Measurements from ENCODE around the gene FBXL7.

The FBXL7 gene

DNA sequence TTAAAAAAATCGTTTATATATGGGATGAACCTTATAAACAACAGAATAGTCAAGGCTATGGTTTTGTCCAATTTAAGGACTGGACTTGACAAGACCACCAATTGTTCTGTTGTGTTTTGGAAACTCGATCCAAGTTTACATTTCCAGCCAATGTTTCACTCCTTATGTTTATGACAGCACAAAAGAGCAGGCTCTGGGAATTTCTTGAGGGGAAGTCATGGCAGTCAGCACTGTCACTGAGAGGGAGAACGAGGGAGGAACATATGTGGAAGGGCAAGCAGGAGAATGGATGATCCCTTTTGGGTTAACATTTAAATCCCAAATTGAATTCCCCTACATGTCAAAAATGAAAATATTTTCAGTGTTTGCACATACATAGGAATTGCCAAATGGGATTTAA is 387.1 kb downstream of the FBXL7 start:
- DNase-seq (ENCODE audit: low read depth) = no peak

DNA sequence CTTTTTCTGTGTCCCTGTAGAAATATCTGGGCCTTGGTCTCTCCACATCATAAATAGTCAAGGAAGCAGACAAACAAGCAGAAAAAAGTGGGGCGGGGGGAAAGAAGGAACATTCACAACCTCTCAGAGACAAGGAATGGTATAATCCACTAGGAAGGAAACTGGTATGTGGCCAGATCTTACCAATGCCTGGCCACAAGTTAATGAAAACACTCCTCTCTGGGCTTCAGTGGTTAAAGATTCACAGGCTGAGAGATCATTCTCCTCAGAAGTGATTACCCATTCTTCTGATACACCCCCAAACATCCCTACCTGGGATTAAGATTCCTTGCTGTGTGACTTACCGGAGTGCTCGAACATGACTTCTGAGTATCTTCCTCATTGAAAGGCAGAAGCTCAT is 389.0 kb downstream of the FBXL7 start:
- no peak for DNase-seq (ENCODE audit: low read depth)

- no peak for DNase-seq (ENCODE audit: low read depth)
Measured at GRCh38 chr5:15893866-15894265, 393.9 kb downstream of the FBXL7 start.

DNA sequence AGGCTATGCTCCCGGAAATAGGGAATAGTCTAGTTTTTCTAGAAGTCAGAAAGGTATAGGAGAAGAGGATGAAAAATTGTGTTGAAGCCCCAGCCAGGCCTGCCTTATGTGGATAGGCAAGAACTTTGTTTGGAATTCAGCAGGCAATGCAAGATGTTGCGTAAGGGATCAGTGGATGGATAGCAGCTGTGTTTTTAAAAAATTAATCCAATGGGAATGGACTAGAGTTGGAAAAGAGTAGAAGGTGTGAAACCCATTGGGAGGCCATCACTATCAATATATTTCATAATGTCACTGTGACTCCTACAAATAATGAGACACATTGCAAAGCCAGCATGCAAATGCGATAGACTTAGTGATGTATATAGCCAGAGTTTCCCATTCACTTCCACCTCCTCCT is 397.7 kb downstream of the FBXL7 start:
- DNase-seq (ENCODE audit: low read depth) = no peak

- DNase-seq (ENCODE audit: low read depth) = no peak
Measured at GRCh38 chr5:15898641-15899040, 398.7 kb downstream of the FBXL7 start.

GRCh38 chr5:15899481-15899880 is 399.5 kb downstream of the FBXL7 start:
- DNase-seq (ENCODE audit: low read depth) = no peak

DNA sequence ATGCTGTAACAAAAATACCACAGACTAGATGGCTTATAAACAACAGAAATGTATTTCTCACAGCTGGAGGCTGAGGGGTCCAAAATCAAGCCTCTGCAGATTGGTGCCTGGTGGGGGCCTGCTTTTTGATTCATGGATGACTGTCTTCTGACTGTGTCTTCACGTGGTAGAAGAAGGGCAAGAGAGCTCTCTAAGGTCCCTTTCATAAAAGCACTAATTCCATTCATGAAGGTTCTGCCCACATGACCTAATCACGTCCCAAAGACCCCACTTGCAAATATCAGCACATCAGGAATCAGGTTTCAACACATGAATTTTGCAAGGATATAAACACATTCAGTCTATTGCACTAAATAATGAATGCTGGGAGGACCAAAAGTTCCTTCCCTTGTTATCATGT is 401.2 kb downstream of the FBXL7 start:
- DNase-seq (ENCODE audit: low read depth) = no peak

GRCh38 chr5:15902066-15902465 is 402.1 kb downstream of the FBXL7 start:
- DNase-seq (ENCODE audit: low read depth) = no peak

- peak; percentile 23 for DNase-seq (ENCODE audit: low read depth)
Measured at GRCh38 chr5:15904899-15905830, 405.2 kb downstream of the FBXL7 start.

DNA sequence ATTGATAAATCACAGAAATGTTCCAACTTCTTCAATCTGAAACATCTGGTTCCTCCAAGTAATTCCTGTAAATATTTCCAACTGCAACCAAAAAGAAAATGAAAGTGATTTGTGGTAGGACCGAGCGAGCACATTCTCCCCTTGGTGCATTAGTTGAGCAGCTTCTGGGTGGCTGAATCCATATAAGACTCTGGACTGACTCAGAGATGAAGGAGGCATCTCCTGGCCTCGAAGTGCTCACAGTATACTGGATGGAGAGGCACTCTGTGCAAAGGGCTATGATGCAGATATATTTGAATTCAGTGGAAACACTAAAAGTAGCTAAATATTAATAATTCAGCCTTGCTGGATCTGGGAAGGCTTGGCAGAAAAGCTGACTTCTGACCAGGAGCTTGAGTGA is 414.7 kb downstream of the FBXL7 start:
- DNase-seq (ENCODE audit: low read depth) = no peak

- no peak for DNase-seq (ENCODE audit: low read depth)
Measured at GRCh38 chr5:15926586-15926985, 426.6 kb downstream of the FBXL7 start.

DNA sequence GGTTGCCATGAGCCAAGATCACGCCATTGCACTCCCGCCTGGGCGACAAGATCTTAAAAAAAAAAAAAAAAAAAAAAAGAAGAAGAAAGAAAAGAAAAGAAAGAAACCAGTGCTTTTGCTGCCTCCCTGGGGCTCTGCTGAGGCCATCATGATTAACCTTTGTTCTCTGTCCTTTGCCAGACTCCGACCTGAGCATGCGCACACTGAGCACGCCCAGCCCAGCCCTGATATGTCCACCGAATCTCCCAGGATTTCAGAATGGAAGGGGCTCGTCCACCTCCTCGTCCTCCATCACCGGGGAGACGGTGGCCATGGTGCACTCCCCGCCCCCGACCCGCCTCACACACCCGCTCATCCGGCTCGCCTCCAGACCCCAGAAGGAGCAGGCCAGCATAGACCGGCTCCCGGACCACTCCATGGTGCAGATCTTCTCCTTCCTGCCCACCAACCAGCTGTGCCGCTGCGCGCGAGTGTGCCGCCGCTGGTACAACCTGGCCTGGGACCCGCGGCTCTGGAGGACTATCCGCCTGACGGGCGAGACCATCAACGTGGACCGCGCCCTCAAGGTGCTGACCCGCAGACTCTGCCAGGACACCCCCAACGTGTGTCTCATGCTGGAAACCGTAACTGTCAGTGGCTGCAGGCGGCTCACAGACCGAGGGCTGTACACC is 427.9 kb downstream of the FBXL7 start:
- no peak for DNase-seq (ENCODE audit: low read depth)

- DNase-seq (ENCODE audit: low read depth) = no peak
Measured at GRCh38 chr5:15929611-15930263, 429.8 kb downstream of the FBXL7 start.

GRCh38 chr5:15932066-15932465 is 432.1 kb downstream of the FBXL7 start:
- DNase-seq (ENCODE audit: low read depth) = no peak

GRCh38 chr5:15933259-15934207 is 433.6 kb downstream of the FBXL7 start:
- DNase-seq (ENCODE audit: low read depth) = no peak

GRCh38 chr5:15936505-15937245 is 436.7 kb downstream of the FBXL7 start:
- no peak for DNase-seq (ENCODE audit: low read depth)

DNA sequence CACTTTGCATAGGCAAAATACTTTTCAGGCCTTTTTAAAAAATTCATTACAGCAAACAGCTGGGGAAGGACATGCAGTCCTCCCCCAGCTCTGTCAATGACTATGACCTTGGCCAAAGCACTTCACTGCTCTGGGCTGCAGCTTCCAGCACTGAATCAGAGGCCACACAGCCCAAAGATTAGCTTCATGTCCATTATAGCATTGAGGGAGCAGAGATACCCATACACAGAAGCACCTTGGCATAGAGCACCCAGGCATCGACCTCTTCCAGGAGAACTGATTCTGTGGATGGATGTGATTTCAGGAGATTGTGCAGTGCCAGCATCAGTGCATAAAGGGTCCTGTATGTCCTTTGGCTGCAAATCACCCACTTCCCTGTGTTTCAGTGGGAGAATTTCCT is 437.7 kb downstream of the FBXL7 start:
- DNase-seq (ENCODE audit: low read depth) = no peak

GRCh38 chr5:15938186-15938585 is 438.2 kb downstream of the FBXL7 start:
- DNase-seq (ENCODE audit: low read depth) = no peak

DNA sequence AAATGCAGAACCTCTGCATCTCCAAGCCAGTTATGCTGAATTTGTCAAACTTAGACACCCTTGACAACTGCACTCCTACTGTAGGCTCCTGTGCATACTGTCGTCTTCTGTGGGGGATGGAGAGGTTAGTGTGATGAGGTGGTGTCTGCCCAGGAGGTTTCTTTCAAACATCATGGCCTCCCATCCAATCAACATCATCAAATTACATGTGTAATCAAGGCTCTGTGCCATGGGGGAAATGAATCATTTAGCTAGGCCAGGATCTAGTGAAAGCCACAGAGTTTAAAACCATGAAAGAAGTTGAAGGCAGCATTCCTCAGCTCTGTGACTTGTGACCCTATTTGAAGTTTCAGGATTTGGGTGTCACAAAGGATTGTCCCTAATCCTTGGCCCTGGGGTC is 439.0 kb downstream of the FBXL7 start:
- no peak for DNase-seq (ENCODE audit: low read depth)

- no peak for DNase-seq (ENCODE audit: low read depth)
Measured at GRCh38 chr5:15940905-15941304, 440.9 kb downstream of the FBXL7 start.

GRCh38 chr5:15943487-15943886 is 443.5 kb downstream of the FBXL7 start:
- DNase-seq (ENCODE audit: low read depth) = no peak

Measured in fibroblast of the conjunctiva (primary cell).